Upper lobe of right lung (tissue), 1 donor: Measurements from ENCODE around the gene HDAC4. TPM values are rescaled to one million over a fixed set of nuclear protein-coding genes. Genes with fewer than 3 reads are reported as not detected.
A peak's percentile ranks its signal among the peaks of the same experiment; 100 is the strongest.

Experiments used
- ATAC-seq: fragments of 200-7000 bp; cut with Tn5 transposase; one replicate; pipeline ENCODE4 v1.9.1; 2020; ENCODE audit warnings: mild to moderate bottlenecking, moderate library complexity
- DNase-seq: peaks from one replicate; pipeline ENCODE4 v3.0.0-alpha.2; 2020
- H3K27ac ChIP-seq: fragments of 200-600 bp; one replicate; pipeline ENCODE4 v1.8.0; 2022
- H3K27me3 ChIP-seq: fragments of 200-600 bp; one replicate; pipeline ENCODE4 v1.8.0; 2022; ENCODE audit warnings: mild to moderate bottlenecking
- H3K36me3 ChIP-seq: fragments of 200-600 bp; one replicate; pipeline ENCODE4 v1.8.0; 2022
- H3K4me1 ChIP-seq: fragments of 200-600 bp; one replicate; pipeline ENCODE4 v1.8.0; 2022
- H3K4me3 ChIP-seq: fragments of 200-600 bp; one replicate; pipeline ENCODE4 v1.8.0; 2022; ENCODE audit warnings: mild to moderate bottlenecking
- H3K9me3 ChIP-seq: fragments of 200-600 bp; one replicate; pipeline ENCODE4 v1.8.0; 2022
- CTCF ChIP-seq: fragments of 200-600 bp; IDR thresholded peaks from one replicate; pipeline ENCODE4 v1.8.0; 2022; ENCODE audit warnings: antibody characterized with exemption
- intact Hi-C: fragments of 100-400 bp; cut with DNase I; formaldehyde crosslinking; loops from one replicate; pipeline ENCODE4 v1.11.0; 2022
- total RNA-seq: library from RNA; stranded (reverse); fragmentation: NEBNext Ultra II Directional; extraction: Animal tissue kit (Norgen Biotek cat#: 25700); gene quantifications from one replicate; pipeline ENCODE4 v1.2.1, GENCODE V29; 2021
- donor health status: DM: no; HTN: yes; CAD: no; lungs with severe emphysema.

Gene HDAC4
- total RNA-seq, 1 donor from 2014 or later, result 44.1 TPM

GRCh38 chr2:239343946-239344856, 56.6 kb downstream of the HDAC4 start:
- Histone ChIP-seq H3K9me3 (no peaks in the 10 kb centered on the region), H3K36me3 (peaks cover 6% of the 10 kb centered on the region), H3K27me3 (no peaks in the 10 kb centered on the region), H3K27ac (no peak overlapping the region), H3K4me1 (no peaks in the 10 kb centered on the region), H3K4me3 (no peak overlapping the region)
- no peak for DNase-seq
- no peak for ATAC-seq
- intact Hi-C loops, result no loop called here
- TF ChIP-seq CTCF, result no peak

DNA sequence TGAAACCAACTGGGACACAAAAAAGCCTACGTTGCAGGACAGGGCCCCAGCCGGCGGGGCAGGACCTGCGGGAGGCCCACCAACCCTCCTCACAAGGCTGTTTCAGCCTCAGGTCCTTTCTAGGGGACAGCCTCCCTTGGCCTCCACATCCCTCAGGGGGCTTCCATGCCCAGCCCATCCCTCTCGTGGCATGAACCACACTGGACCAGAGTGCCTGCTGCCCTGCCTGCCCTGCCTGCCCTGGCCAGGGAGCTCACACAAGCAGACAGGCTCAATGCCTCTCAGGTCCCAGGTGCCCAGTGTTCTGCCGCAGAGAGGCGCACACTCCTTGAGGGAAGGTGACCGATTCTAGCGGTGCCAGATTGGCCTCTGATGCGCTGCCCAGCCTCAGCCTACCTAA, 57.4 kb downstream of the HDAC4 start:
- H3K36me3 ChIP-seq, result no peaks in the 10 kb centered on the region
- no peak overlapping the region for H3K27ac ChIP-seq
- ATAC-seq (no peak), DNase-seq (no peak)
- no peaks in the 10 kb centered on the region for H3K4me1 ChIP-seq
- no peaks in the 10 kb centered on the region for H3K9me3 ChIP-seq
- no peak for TF ChIP-seq CTCF
- intact Hi-C loops, result no loop called here
- no peak overlapping the region for H3K4me3 ChIP-seq
- H3K27me3 ChIP-seq, result no peaks in the 10 kb centered on the region

DNA sequence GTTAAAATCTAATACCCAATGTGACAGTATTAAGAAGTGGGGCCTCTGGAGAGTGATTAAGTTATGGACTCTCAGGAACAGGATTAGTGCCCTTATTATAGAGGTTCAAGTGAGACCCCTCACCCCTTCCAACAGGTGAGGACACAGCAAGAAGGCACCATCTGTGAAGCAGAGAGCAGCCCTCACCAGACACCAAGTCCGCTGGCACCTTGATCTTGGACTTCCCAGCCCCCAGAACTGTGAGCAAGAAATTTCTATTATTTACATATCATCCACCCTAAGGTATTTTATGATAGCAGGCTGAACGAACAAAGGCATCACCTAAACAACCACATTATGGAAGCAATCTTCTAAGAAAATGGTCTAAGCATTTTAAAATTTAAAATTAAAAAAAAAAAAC, 59.0 kb downstream of the HDAC4 start:
- H3K27me3 ChIP-seq, result no peaks in the 10 kb centered on the region
- no peak for ATAC-seq
- no peak overlapping the region for H3K4me3 ChIP-seq
- DNase-seq, result no peak
- no peaks in the 10 kb centered on the region for H3K4me1 ChIP-seq
- no peak overlapping the region for H3K27ac ChIP-seq
- H3K36me3 ChIP-seq, result no peaks in the 10 kb centered on the region
- H3K9me3 ChIP-seq, result no peaks in the 10 kb centered on the region
- no peak for TF ChIP-seq CTCF
- intact Hi-C loops, result no loop called here

- Histone ChIP-seq H3K9me3 (no peaks in the 10 kb centered on the region), H3K27me3 (no peaks in the 10 kb centered on the region), H3K4me1 (no peaks in the 10 kb centered on the region), H3K4me3 (no peak overlapping the region), H3K36me3 (no peaks in the 10 kb centered on the region), H3K27ac (no peak overlapping the region)
- DNase-seq (no peak), ATAC-seq (no peak)
- intact Hi-C loops, result no loop called here
- no peak for TF ChIP-seq CTCF
These were observed 59.6 kb downstream of the HDAC4 start for GRCh38 chr2:239341146-239341732.

GRCh38 chr2:239339726-239340601, 60.9 kb downstream of the HDAC4 start:
- ATAC-seq (peak; percentile 61), DNase-seq (no peak)
- intact Hi-C loops, result no loop called here

More at GRCh38 chr2:239339726-239340601, 60.9 kb downstream of the HDAC4 start:
- Histone ChIP-seq H3K27me3 (no peaks in the 10 kb centered on the region), H3K4me3 (no peak overlapping the region), H3K9me3 (no peaks in the 10 kb centered on the region), H3K27ac (no peak overlapping the region), H3K36me3 (no peaks in the 10 kb centered on the region), H3K4me1 (no peaks in the 10 kb centered on the region)
- no peak for TF ChIP-seq CTCF
